ENCODE data around the gene SOWAHC. TPM values are rescaled to one million over a fixed set of nuclear protein-coding genes. Genes with fewer than 3 reads are reported as not detected.

The SOWAHC gene
- total RNA-seq, 1 donor from 2014 or later = 25.5 TPM

GRCh38 chr2:109629867-109630266 lies 15.7 kb downstream of the SOWAHC start:
- Histone ChIP-seq H3K4me3 (no peak overlapping the region), H3K36me3 (no peaks in the 10 kb centered on the region), H3K4me1 (no peaks in the 10 kb centered on the region), H3K27ac (no peak overlapping the region), H3K9me3 (no peaks in the 10 kb centered on the region), H3K27me3 (no peaks in the 10 kb centered on the region)
- no peak for TF ChIP-seq CTCF (IDR thresholded peaks at IDR 0.05)
- no peak for TF ChIP-seq POLR2A (IDR thresholded peaks at IDR 0.05)
- TF ChIP-seq POLR2AphosphoS5 (IDR thresholded peaks at IDR 0.05; ENCODE audit: insufficient read depth in 1 of 2, low read depth in 1 of 2) = no peak
- no peak for DNase-seq (ENCODE audit: extremely low spot score in 2 of 2)
- intact Hi-C loops (cut with DNase I) = no loop called here

GRCh38 chr2:109630441-109631430 lies 16.6 kb downstream of the SOWAHC start:
- Histone ChIP-seq H3K4me3 (no peak overlapping the region), H3K4me1 (no peaks in the 10 kb centered on the region), H3K9me3 (no peaks in the 10 kb centered on the region), H3K27me3 (no peaks in the 10 kb centered on the region), H3K27ac (no peak overlapping the region), H3K36me3 (no peaks in the 10 kb centered on the region)
- intact Hi-C loops (cut with DNase I) = no loop called here
- TF ChIP-seq CTCF (IDR thresholded peaks at IDR 0.05) = no peak
- no peak for TF ChIP-seq POLR2A (IDR thresholded peaks at IDR 0.05)
- no peak for DNase-seq (ENCODE audit: extremely low spot score in 2 of 2)

GRCh38 chr2:109631741-109632140 lies 17.6 kb downstream of the SOWAHC start:
- Histone ChIP-seq H3K27me3 (no peaks in the 10 kb centered on the region), H3K9me3 (no peaks in the 10 kb centered on the region), H3K27ac (no peak overlapping the region), H3K4me1 (no peaks in the 10 kb centered on the region), H3K4me3 (no peak overlapping the region), H3K36me3 (no peaks in the 10 kb centered on the region)
- intact Hi-C loops (cut with DNase I) = no loop called here
- DNase-seq (ENCODE audit: extremely low spot score in 2 of 2) = no peak
- TF ChIP-seq CTCF (IDR thresholded peaks at IDR 0.05) = no peak
- no peak for TF ChIP-seq POLR2A (IDR thresholded peaks at IDR 0.05)
- TF ChIP-seq POLR2AphosphoS5 (IDR thresholded peaks at IDR 0.05; ENCODE audit: insufficient read depth in 1 of 2, low read depth in 1 of 2) = no peak

GRCh38 chr2:109632158-109632789 lies 18.1 kb downstream of the SOWAHC start:
- intact Hi-C loops (cut with DNase I) = no loop called here
- Histone ChIP-seq H3K4me3 (no peak overlapping the region), H3K27ac (no peak overlapping the region), H3K27me3 (no peaks in the 10 kb centered on the region), H3K36me3 (no peaks in the 10 kb centered on the region), H3K9me3 (no peaks in the 10 kb centered on the region), H3K4me1 (no peaks in the 10 kb centered on the region)
- DNase-seq (ENCODE audit: extremely low spot score in 2 of 2) = no peak
- TF ChIP-seq CTCF (IDR thresholded peaks at IDR 0.05) = no peak
- no peak for TF ChIP-seq POLR2AphosphoS5 (IDR thresholded peaks at IDR 0.05; ENCODE audit: insufficient read depth in 1 of 2, low read depth in 1 of 2)
- no peak for TF ChIP-seq POLR2A (IDR thresholded peaks at IDR 0.05)
